H1 (cell line): ENCODE measurements around the gene NOXO1. TPM values are rescaled to one million over a fixed set of nuclear protein-coding genes. Genes with fewer than 3 reads are reported as not detected.

Source experiments
- HDAC2 ChIP-seq, 2 experiments: fragments of 300-600 bp in 1 of 2; sonication (generic) in 1 of 2; IDR thresholded peaks; 2 replicates each; pipeline ENCODE4 v1.6.1; 2011 to 2012; ENCODE audit warnings: low read depth in 2 of 2, low read length in 2 of 2, mild to moderate bottlenecking in 2 of 2, moderate library complexity in 2 of 2, borderline replicate concordance in 1 of 2, inconsistent platforms in 1 of 2
- NANOG ChIP-seq: IDR thresholded peaks from 2 replicates; pipeline ENCODE4 v1.6.1; 2011; ENCODE audit warnings: low read length, low read depth, mild to moderate bottlenecking, inconsistent platforms; ENCODE audit not compliant: insufficient read depth, poor library complexity, severe bottlenecking
- PHF8 ChIP-seq: fragments of 200-600 bp; sonication (generic); conservative IDR thresholded peaks from 2 replicates; pipeline ENCODE4 v1.7.1; 2012; ENCODE audit warnings: low read depth, mild to moderate bottlenecking, inconsistent platforms, low read length, moderate library complexity
- polyA plus RNA-seq, 7 experiments: library from polyadenylated mRNA; depleted of rRNA in 3 of 7; stranded (reverse) in 5 of 7; unstranded in 2 of 7; fragments of >200 nt in 5 of 7; fragments of 200-250 nt in 2 of 7; gene quantifications; 1 replicate in 5 of 7; 2 replicates in 1 of 7; 4 replicates in 1 of 7; pipeline versions ENCODE4 v1.2.1 to v1.2.3, GENCODE V29; 2011 to 2013; ENCODE audit warnings: missing spikeins in 2 of 7, mixed read lengths in 2 of 7
- total RNA-seq: library from RNA; stranded (reverse); fragmentation: NEBNext Ultra II Directional; extraction: Animal tissue kit (Norgen Biotek cat#: 25700); gene quantifications from 2 replicates; pipeline ENCODE4 v1.2.1, GENCODE V29; 2021

The NOXO1 gene
- total and polyA plus RNA-seq, 2 of the 8 experiments (the other 6 are each of a cell fraction or from before 2014, with no cell fraction given) = 1.3 to 2.5 TPM

DNA sequence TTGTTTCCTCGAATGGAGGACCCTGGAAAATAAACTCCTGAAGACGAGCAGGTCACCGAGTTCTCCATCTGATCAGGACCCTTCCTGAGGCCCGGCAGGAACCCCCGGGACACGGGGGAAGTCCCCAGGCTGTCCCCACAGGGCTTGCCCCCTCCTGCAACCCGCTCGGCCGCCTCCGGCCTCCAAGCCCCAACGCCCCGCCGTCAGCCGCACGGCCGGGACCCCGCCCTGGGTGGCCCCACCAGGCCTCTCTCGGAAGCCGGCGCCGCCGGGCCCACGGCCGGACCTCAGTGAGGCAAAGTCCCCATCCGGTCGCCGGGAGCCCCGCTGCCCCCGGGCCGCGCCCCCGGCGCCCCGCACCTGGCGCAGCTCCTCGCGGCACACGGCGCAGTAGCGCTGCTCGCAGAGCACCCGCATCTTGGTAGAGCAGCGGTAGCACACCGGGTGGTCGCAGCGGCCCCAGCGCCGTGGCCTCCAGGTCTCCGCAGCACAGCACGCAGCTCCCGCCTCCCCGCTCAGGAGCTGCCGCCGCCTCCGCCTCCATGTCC, 28.0 kb upstream of the NOXO1 start (continued):
- TF ChIP-seq NANOG (no peak), HDAC2 (IDR thresholded peaks at IDR 0.05; ENCODE audit: borderline replicate concordance in 1 of 2, low read depth in 2 of 2, low read length in 2 of 2) (0 out of 4 replicates have a peak, but pooled peaks of 1 of the 2 experiments have one; percentile 21), PHF8 (no peak)
